ENCODE measurements around the gene RANBP10.
"Not testable (repeated sequence)": the region's sequence is repeated elsewhere in the genome, so short reads cannot be mapped to it uniquely, and the experiment has no call there.

RANBP10 gene

GRCh38 chr16:67779256-67780014 lies 26.9 kb downstream of the RANBP10 start:
- no peak for DNase-seq (ENCODE audit: low read depth)

GRCh38 chr16:67775273-67775672 lies 31.1 kb downstream of the RANBP10 start:
- DNase-seq (ENCODE audit: low read depth): no peak

DNA sequence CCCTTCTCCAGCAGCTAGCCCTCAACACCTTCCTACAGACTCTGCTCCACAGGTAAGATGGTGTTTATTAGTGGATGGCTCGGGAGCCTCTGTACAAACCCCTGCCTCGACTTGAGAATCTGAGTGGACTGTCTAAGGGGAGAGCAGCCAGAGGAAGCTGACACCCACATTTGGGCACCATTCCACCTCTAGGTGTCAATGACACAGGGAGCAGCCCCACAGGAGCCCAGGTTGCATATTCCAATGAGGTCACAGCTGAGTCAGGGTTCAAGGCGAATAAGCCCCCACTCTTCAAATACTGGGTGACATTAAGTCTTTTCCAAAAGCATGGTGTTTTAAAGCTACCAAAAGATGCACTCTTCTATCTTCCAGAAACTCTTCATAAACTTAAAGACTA lies 31.9 kb downstream of the RANBP10 start:
- no peak for DNase-seq (ENCODE audit: low read depth)

DNA sequence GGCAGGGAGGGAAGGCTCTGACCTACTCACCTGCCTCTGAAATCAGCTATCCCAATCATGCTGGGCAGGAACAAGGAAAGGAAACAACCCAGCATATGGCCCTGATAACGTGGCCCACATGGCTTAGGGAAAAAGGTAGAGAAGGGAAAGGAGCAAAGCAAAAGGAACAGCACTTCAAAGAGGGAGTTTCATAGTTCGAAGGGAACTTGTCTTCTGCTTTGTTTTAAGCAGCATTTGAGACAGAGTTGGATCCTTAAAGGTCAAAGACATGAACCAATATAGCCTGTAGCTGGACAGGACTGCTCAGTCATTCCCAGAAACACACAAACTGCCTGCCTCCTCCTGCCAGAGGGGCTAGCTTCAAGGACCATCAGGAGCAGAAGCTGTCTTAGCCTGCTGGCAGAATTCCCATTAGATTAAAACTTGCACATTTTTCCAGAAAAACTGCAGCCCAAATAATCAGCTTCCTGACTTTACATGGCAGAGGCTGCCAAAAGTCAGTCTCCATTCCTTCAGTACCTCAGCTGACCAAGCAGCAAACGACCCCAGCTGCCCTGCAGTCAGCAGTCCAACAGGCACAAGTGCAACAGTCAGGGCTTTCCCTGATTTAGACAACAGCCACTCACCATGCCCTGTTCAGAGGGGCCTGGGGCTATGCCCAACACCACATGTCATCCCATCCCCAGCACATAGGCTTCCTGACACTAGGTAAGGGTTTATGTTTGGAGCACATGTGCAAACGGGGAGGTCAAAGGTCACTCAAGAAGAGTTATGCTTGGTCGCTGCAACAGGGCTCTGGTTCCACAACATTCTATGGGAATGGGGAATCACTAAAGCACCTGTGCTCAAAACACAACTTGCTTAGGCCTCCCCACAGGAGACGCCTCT lies 32.5 kb downstream of the RANBP10 start:
- no peak for DNase-seq (ENCODE audit: low read depth)

DNA sequence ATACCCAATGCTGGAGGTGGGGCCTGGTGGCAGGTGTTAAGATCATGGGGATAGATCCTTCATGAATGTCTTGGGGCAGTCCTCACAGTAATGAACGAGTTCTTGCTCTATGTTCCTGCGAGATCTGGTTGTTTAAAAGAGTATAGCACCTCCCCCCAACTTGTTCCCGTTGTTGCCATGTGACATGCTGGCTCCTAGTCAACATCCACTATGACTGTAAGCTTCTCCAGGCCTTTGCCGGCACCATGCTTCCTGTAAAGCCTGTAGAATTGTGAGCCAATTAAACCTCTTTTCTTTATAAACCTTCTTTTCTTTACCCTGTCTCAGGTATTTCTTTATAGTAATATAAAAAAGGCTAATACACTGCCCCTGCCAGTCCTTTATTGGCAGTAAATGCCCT lies 33.3 kb downstream of the RANBP10 start:
- DNase-seq (ENCODE audit: low read depth): no peak

DNA sequence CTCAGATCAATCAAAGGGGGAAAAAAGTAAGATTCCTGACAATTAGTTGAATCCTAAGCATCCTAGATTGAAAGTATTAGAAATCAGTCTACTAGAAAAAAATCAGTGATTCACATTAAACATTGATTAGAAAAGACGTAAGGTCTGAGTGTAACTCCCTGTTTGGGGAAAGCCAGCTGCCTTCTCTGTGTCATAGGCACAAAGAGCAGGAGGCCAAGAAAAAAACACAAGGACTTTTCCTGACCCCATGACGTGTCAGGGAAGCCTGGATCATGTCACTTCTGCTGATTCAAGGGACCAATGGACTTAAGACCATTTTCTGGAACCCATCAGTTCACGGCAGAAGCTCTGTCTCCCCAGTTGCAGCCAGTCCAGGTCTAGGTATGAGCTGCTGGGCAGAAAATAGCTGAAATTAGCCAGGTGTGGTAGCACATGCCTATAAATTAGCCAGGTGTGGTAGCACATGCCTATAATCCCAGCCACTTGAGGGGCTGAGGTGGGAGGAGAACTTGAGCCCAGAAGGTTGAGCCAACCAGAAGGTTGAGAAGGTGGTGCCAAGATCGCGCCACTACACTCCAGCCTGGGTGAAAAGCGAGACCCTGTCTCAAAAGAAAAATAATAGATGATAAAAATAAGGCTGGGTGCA lies 35.9 kb downstream of the RANBP10 start:
- DNase-seq (ENCODE audit: low read depth): no peak

- no peak for DNase-seq (ENCODE audit: low read depth)
Measured at GRCh38 chr16:67767953-67768352, 38.4 kb downstream of the RANBP10 start.

- no peak for DNase-seq (ENCODE audit: low read depth)
Measured at GRCh38 chr16:67766291-67766690, 40.1 kb downstream of the RANBP10 start.

GRCh38 chr16:67764158-67764667 lies 42.1 kb downstream of the RANBP10 start:
- no peak for DNase-seq (ENCODE audit: low read depth)

DNA sequence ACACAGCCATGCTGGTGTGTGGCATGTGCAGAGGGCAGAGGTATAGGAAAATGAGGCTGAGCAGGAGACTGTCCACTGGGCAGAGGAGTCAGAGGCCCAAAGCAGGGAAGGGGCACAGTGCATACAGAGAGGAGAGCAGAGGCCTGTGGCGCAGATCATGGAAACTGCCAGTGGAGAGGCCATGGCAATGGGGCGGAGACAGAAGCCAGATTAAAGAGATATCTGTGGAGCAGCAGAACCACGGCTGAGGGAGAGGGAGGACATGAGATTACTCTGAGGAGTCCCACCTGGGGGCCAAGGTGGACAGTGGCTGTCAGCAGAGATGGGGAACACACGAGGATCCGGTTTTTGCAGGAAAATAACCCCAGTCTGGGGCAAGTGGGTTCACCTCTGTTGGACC lies 43.3 kb downstream of the RANBP10 start:
- DNase-seq (ENCODE audit: low read depth): no peak

GRCh38 chr16:67762385-67762784 lies 44.0 kb downstream of the RANBP10 start:
- DNase-seq (ENCODE audit: low read depth): no peak

DNA sequence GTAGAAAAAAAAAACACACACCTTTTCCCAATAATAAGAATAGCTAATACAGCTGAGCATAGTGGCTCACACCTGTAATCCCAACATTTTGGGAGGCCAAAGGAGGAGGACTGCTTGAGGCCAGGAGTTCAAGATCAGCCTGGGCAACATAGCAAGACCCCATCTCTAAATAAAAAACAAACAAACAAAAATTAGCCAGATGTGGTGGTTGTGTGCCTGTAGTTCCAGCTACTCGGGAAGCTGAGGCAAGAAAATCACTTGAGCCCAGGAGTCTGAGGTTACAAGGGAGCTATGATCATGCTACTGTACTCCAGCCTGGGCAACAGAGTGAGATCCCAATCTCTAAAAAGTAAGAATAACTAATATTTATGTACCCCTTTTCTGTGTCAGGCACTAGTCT lies 44.4 kb downstream of the RANBP10 start:
- no peak for DNase-seq (ENCODE audit: low read depth)

DNA sequence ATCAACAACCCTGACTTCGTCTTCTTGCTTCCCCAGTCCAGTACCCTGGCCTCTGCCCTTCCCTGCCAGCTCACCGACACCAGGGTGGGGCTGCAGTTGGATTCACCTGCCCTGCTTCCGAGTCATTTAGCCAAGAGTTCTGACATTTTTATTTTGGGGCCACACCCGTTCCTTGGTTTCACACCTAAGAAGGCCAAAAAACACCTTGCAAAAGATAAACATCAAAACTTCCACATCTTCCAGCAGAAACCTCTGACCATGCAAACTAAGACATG lies 45.5 kb downstream of the RANBP10 start:
- DNase-seq (ENCODE audit: low read depth): no peak

DNA sequence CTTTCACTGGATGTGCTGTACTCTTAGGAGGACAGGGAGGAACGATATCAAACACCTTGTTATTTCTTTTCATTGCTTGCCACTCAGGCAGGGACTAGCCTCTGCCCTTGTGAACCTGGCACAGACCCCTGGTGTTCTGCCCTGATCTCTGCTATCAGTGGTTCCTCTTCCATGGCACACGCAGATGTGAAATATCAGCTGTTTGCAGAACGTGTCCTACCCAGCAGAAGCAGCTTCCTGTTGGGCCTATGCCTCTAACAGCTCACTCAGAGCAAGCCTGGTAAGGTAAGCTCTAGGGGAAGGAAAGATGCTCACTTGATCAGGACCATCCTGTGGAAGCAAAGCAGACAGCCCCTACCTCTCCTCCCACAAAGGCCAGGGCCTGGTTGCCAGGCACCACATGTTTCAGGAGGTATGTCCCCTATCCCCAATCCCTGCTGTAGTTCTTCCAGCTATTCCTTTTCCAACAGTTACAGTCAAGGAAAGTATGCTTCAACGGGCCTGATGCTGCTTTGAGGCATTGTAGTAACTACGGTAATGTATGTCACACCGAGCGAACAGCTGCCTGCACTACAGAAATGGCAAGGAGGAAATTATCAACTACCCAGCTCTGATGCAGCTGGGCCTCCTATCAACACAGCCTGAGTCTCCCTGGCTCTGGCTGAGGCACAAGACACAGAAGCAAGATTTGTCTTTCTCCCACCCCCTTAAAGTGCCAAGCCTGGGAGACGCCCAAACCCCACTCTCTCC lies 46.0 kb downstream of the RANBP10 start:
- DNase-seq (ENCODE audit: low read depth): no peak

GRCh38 chr16:67758966-67759365 lies 47.4 kb downstream of the RANBP10 start:
- DNase-seq (ENCODE audit: low read depth): no peak

DNA sequence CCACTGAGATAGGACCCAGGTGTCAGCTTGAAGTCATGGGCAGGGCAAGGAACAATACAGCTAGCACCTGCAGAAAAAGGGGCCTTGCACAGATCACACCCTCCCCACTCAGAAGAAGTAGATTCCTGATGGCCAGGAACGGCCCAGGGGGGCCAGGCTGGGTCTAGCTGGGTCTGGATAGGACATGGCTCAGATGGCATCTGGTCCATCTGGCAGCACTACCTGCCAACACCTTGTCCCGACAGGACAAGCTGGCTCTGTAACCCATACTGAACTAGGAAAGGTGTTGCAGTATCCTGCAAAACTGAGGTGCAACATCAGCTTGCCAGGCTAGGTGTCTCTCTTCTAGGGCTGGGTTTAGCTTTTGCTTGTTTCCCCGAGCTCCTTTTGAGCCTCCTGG lies 48.4 kb downstream of the RANBP10 start:
- DNase-seq (ENCODE audit: low read depth): no peak

DNA sequence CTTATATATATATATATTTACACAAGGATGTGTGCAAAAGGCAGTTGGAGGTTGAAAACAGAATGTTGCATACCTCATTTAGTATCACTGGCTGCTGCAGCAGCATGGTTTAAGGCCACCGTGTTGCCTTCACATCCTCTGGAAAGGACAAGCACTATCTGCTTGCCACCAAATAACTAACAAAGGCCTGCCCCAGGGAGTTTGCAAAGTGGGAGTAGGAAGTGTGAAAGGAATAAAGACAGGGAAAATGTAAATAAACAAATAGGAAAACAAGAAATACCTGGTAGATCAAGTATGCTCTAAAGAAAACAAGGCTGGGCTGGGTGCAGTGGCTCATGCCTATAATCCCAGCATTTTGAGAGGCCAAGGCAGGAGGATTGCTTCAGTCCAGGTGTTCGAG lies 53.7 kb downstream of the RANBP10 start:
- no peak for DNase-seq (ENCODE audit: low read depth)

GRCh38 chr16:67751331-67751730 lies 55.0 kb downstream of the RANBP10 start:
- not testable (repeated sequence) for DNase-seq (ENCODE audit: low read depth)

- no peak for DNase-seq (ENCODE audit: low read depth)
Measured at GRCh38 chr16:67750466-67750865, 55.9 kb downstream of the RANBP10 start.

- DNase-seq (ENCODE audit: low read depth): no peak
Measured at GRCh38 chr16:67749436-67750078, 56.8 kb downstream of the RANBP10 start.

DNA sequence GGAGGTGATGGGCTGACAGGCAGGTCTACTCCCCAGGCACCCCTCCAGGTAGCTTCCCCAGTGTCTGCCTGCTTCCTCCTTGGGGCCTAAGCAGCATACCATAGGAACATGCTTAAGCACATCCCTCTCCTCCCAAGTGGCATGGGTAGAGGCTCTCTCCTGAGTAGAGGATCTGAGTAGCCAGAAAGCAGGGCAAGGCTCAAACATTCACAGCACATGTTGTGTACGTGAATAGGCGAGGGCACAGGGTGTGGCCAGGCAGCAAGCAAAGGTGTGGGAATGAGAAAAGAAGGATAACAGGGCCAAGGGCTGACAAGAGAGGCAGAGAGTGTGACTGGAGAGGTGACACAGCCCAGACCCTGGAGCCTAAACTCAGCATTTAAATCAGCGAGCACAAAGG lies 57.5 kb downstream of the RANBP10 start:
- DNase-seq (ENCODE audit: low read depth): no peak

DNA sequence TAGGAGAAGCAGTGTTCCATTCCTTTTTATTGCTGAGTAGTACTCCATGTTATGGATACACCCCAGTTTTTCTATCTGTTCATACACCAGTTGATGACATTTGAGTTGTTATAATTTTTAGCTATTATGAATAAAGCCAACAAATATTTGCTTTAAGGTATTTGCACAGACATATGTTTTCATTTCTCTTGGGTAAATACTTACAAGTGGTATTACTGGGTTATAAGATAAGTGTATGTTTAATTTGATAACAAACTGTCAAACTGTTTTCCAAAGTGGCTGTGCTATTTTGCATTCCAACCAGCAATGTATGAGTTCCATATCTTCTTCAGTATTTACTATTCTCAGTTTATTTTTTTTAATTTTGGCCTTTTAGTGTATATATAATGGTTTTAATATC lies 59.5 kb downstream of the RANBP10 start:
- DNase-seq (ENCODE audit: low read depth): no peak
